OCI-LY1 (cell line): ENCODE results near the gene PPP1R1A.

Experiments
- H2AFZ ChIP-seq: fragments of 200-600 bp; sonication (generic), shearing (Covaris generic); 2 replicates; pipeline ENCODE4 v1.6.0; 2014; ENCODE audit warnings: antibody characterized with exemption, mild to moderate bottlenecking, low read length
- H3F3A ChIP-seq: fragments of 200-600 bp; sonication (generic), shearing (Covaris generic); 2 replicates; pipeline ENCODE4 v1.6.0; 2014; ENCODE audit warnings: mild to moderate bottlenecking, antibody characterized with exemption, low read length, moderate library complexity; ENCODE audit not compliant: insufficient read depth
- H3K27ac ChIP-seq: fragments of 200-600 bp; sonication (generic); 2 replicates; pipeline ENCODE4 v1.5.1; 2014; ENCODE audit warnings: low read length, mixed run types, mild to moderate bottlenecking, low read depth; ENCODE audit not compliant: poor library complexity, severe bottlenecking
- H3K27me3 ChIP-seq: fragments of 200-600 bp; sonication (generic); 2 replicates; pipeline ENCODE4 v1.6.0; 2014; ENCODE audit warnings: antibody characterized with exemption, mild to moderate bottlenecking, low read length, moderate library complexity; ENCODE audit not compliant: insufficient read depth
- H3K36me3 ChIP-seq: fragments of 200-600 bp; sonication (generic); 2 replicates; pipeline ENCODE4 v1.6.1; 2014; ENCODE audit warnings: mild to moderate bottlenecking, antibody characterized with exemption, low read length, moderate library complexity, mixed read lengths; ENCODE audit not compliant: insufficient read depth
- H3K4me1 ChIP-seq: fragments of 200-600 bp; sonication (generic); 2 replicates; pipeline ENCODE4 v1.5.1; 2014; ENCODE audit warnings: mild to moderate bottlenecking, low read length, moderate library complexity; ENCODE audit not compliant: insufficient read depth, severe bottlenecking
- H3K4me2 ChIP-seq: fragments of 200-600 bp; sonication (generic), shearing (Covaris generic); 2 replicates; pipeline ENCODE4 v1.6.1; 2014; ENCODE audit warnings: low read length
- H3K4me3 ChIP-seq: fragments of 200-600 bp; sonication (generic); 2 replicates; pipeline ENCODE4 v1.5.1; 2014; ENCODE audit warnings: low read length, low read depth, mild to moderate bottlenecking, mixed read lengths; ENCODE audit not compliant: poor library complexity, severe bottlenecking
- H3K79me2 ChIP-seq: fragments of 200-600 bp; shearing (Covaris generic); 2 replicates; pipeline ENCODE4 v1.6.1; 2016; ENCODE audit warnings: mixed run types, low read length, mixed read lengths; ENCODE audit not compliant: insufficient read depth
- H3K9ac ChIP-seq: fragments of 200-600 bp; sonication (generic), shearing (Covaris generic); 2 replicates; pipeline ENCODE4 v1.6.1; 2014; ENCODE audit warnings: mild to moderate bottlenecking, low read length, mixed read lengths
- H3K9me2 ChIP-seq: fragments of 200-600 bp; sonication (generic), shearing (Covaris generic); 2 replicates; pipeline ENCODE4 v1.6.1; 2014; ENCODE audit warnings: low read depth, mild to moderate bottlenecking, low read length, mixed read lengths
- H3K9me3 ChIP-seq: fragments of 200-600 bp; shearing (Covaris generic); 2 replicates; pipeline ENCODE4 v1.6.1; 2014; ENCODE audit warnings: low read length, mixed read lengths
- H4K20me1 ChIP-seq: fragments of 200-600 bp; sonication (generic), shearing (Covaris generic); 2 replicates; pipeline ENCODE4 v1.6.0; 2016; ENCODE audit warnings: mild to moderate bottlenecking, low read length; ENCODE audit not compliant: insufficient read depth
- CTCF ChIP-seq: fragments of 200-600 bp; sonication (generic), shearing (Covaris generic); IDR thresholded peaks from 2 replicates; pipeline ENCODE4 v1.5.1; 2017; ENCODE audit warnings: mild to moderate bottlenecking, antibody characterized with exemption, low read length, moderate library complexity, mixed read lengths
- EZH2 ChIP-seq: fragments of 200-600 bp; sonication (generic), shearing (Covaris generic); IDR thresholded peaks from 2 replicates; pipeline ENCODE4 v1.8.0; 2017; ENCODE audit warnings: borderline replicate concordance, mixed run types, mild to moderate bottlenecking, antibody characterized with exemption, low read length, moderate library complexity, mixed read lengths

PPP1R1A gene

GRCh38 chr12:54581412-54581811 is 7.0 kb downstream of the PPP1R1A start:
- no peak for TF ChIP-seq CTCF
- no peak for TF ChIP-seq EZH2
- H3K9me2 ChIP-seq: no peaks in the 10 kb centered on the region
- H4K20me1 ChIP-seq: no peaks in the 10 kb centered on the region
- no peak overlapping the region for H3K9ac ChIP-seq
- H3K36me3 ChIP-seq: no peaks in the 10 kb centered on the region
- no peaks in the 10 kb centered on the region for H3K9me3 ChIP-seq
- H3F3A ChIP-seq: no peaks in the 10 kb centered on the region
- no peak overlapping the region for H3K27ac ChIP-seq
- no peak overlapping the region for H2AFZ ChIP-seq
- no peaks in the 10 kb centered on the region for H3K4me1 ChIP-seq
- H3K4me2 ChIP-seq: no peak overlapping the region
- H3K79me2 ChIP-seq: no peaks in the 10 kb centered on the region
- peaks cover 3% of the 10 kb centered on the region; the same call in 1 of the 2 replicates for H3K27me3 ChIP-seq
- H3K4me3 ChIP-seq: no peak overlapping the region

- Histone ChIP-seq H3K79me2 (no peaks in the 10 kb centered on the region), H3K9me2 (no peaks in the 10 kb centered on the region), H3K4me1 (no peaks in the 10 kb centered on the region), H3K4me3 (no peak overlapping the region), H2AFZ (no peak overlapping the region), H4K20me1 (no peaks in the 10 kb centered on the region), H3K9me3 (no peaks in the 10 kb centered on the region), H3K4me2 (no peak overlapping the region), H3K27ac (no peak overlapping the region), H3K36me3 (no peaks in the 10 kb centered on the region), H3K9ac (no peak overlapping the region), H3K27me3 (peaks cover under 1% of the 10 kb centered on the region; the same call in 1 of the 2 replicates), H3F3A (no peaks in the 10 kb centered on the region)
- TF ChIP-seq CTCF (peak; percentile 95), EZH2 (no peak)
Observed at GRCh38 chr12:54579696-54580333, 8.6 kb downstream of the PPP1R1A start.

- H3K27ac ChIP-seq: no peak overlapping the region
- no peaks in the 10 kb centered on the region for H3K36me3 ChIP-seq
- TF ChIP-seq CTCF (no peak), EZH2 (no peak)
- H3K79me2 ChIP-seq: no peaks in the 10 kb centered on the region
- no peaks in the 10 kb centered on the region for H3K9me2 ChIP-seq
- no peak overlapping the region for H3K4me3 ChIP-seq
- H3K4me2 ChIP-seq: no peak overlapping the region
- H3K9me3 ChIP-seq: no peaks in the 10 kb centered on the region
- no peaks in the 10 kb centered on the region for H3F3A ChIP-seq
- no peak overlapping the region for H2AFZ ChIP-seq
- no peak overlapping the region for H3K9ac ChIP-seq
- H3K27me3 ChIP-seq: no peaks in the 10 kb centered on the region
- H3K4me1 ChIP-seq: no peaks in the 10 kb centered on the region
- no peaks in the 10 kb centered on the region for H4K20me1 ChIP-seq
Observed at GRCh38 chr12:54579258-54579657, 9.2 kb downstream of the PPP1R1A start.
